ENCODE results near the gene KRTAP4-12.

The KRTAP4-12 gene

GRCh38 chr17:41082626-41083025 lies 41.4 kb downstream of the KRTAP4-12 start:
- TF ChIP-seq GATA1 (IDR thresholded peaks at IDR 0.05; ENCODE audit: low read depth, low read length) (no peak), POLR2A (IDR thresholded peaks at IDR 0.05; ENCODE audit: low read length) (no peak)
- no peak for DNase-seq

GRCh38 chr17:41076788-41077187 lies 47.2 kb downstream of the KRTAP4-12 start:
- no peak for TF ChIP-seq POLR2A (IDR thresholded peaks at IDR 0.05; ENCODE audit: low read length)
- TF ChIP-seq GATA1 (IDR thresholded peaks at IDR 0.05; ENCODE audit: low read depth, low read length): no peak
- DNase-seq: no peak

- TF ChIP-seq POLR2A (IDR thresholded peaks at IDR 0.05; ENCODE audit: low read length): no peak
- no peak for TF ChIP-seq GATA1 (IDR thresholded peaks at IDR 0.05; ENCODE audit: low read depth, low read length)
- DNase-seq: no peak
These were observed 50.3 kb downstream of the KRTAP4-12 start for GRCh38 chr17:41073676-41074075.

Measured in erythroblast (primary cell).